Measurements from ENCODE around the gene ZFHX2.
A peak's percentile ranks its signal among the peaks of the same experiment; 100 is the strongest.

DNA sequence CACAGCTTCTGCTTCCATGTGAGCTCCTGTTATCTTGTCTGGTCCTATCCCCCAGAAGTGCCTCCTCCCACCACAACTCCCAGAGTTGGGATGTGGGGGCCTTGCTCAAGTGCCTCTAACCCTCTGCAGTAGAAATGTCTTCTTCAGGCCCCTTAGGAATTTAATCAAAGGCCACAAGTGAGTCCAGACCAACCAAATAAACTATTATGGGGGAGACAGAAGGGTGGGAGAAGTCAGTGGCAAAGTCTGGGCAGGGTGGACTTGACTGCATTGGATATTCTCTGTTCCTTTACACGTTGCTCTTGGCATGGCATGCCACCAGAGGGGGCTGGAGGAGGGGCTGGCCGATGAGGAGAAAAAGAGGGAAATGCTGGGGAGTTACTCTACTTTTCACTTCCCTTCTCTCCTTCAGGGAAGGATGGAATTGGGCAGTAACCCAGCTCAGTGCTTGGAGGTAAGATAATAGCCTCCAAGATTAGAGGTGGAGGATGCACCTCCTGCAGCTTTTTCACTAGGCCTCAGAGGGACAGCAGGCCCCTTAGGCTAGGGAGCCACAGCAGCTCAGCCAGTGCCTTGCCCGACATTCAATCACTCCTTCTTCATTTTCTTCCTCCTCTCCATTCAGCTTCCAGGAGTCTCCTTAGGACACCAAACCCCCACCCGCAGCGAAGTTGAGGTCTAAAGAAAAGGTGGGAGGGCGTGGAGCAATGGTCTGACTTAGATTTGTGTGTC lies 17.2 kb upstream of the ZFHX2 start:
- TF ChIP-seq CTCF (IDR thresholded peaks at IDR 0.05; ENCODE audit: insufficient read depth, low read depth, low read length) (peak; percentile 11), EZH2 (IDR thresholded peaks at IDR 0.05; ENCODE audit: insufficient read depth, low read length) (no peak)

Measured in astrocyte (in vitro differentiated cells and primary cell).